HepG2 (cell line): ENCODE results near the gene PYGO2. TPM values are rescaled to one million over a fixed set of nuclear protein-coding genes. Genes with fewer than 3 reads are reported as not detected.

Experiments
- ATF4 ChIP-seq, 2 experiments: fragments of 450-650 bp in 1 of 2; sonication (generic) in 1 of 2; formaldehyde crosslinking; IDR thresholded peaks; 2 replicates each; pipeline versions ENCODE4 v1.5.0 to v1.8.0; 2020 to 2022; ENCODE audit warnings: mild to moderate bottlenecking in 1 of 2, missing genetic modification reagents in 1 of 2
- BCL3 ChIP-seq: sonication (generic); formaldehyde crosslinking; IDR thresholded peaks from 2 replicates; pipeline ENCODE4 v1.5.1; 2020; ENCODE audit warnings: mild to moderate bottlenecking, missing genetic modification reagents, moderate library complexity
- CHCHD3 ChIP-seq: sonication (generic); formaldehyde crosslinking; IDR thresholded peaks from 2 replicates; pipeline ENCODE4 v1.8.0; 2022; ENCODE audit warnings: mild to moderate bottlenecking, missing genetic modification reagents, moderate library complexity
- HNRNPL ChIP-seq: fragments of 200-400 bp; formaldehyde crosslinking; IDR thresholded peaks from 2 replicates; pipeline ENCODE4 v1.6.1; 2017; ENCODE audit warnings: mild to moderate bottlenecking, low read depth, low read length
- SALL1 ChIP-seq: sonication (generic); formaldehyde crosslinking; IDR thresholded peaks from 2 replicates; pipeline ENCODE4 v1.8.0; 2022; ENCODE audit warnings: mild to moderate bottlenecking, missing genetic modification reagents
- ZNF790 ChIP-seq: sonication (generic); formaldehyde crosslinking; IDR thresholded peaks from 2 replicates; pipeline ENCODE4 v1.8.0; 2022; ENCODE audit warnings: missing genetic modification reagents, mild to moderate bottlenecking, borderline replicate concordance
- polyA plus RNA-seq, 8 experiments: library from polyadenylated mRNA; depleted of rRNA in 3 of 8; stranded (reverse) in 7 of 8; unstranded in 1 of 8; fragments of >200 nt; fragmentation: Illumina TruSeq in 4 of 8; extraction: Trizol in 4 of 8; gene quantifications; 2 replicates each; pipeline versions ENCODE4 v1.2.1 to v1.2.3, GENCODE V29; 2011 to 2016; ENCODE audit warnings: low read depth in 4 of 8, missing spikeins in 1 of 8, mixed read lengths in 1 of 8; ENCODE audit not compliant: insufficient read depth in 1 of 8
- total RNA-seq, 5 experiments: library from RNA; depleted of rRNA; stranded (reverse); fragments of >200 nt; fragmentation: Illumina TruSeq; extraction: Trizol; gene quantifications; 2 replicates each; pipeline ENCODE4 v1.2.3, GENCODE V29; 2016; ENCODE audit warnings: low read depth in 1 of 5
- TF ChIP-seq, protein P1 (sequence below): IDR thresholded peaks from 2 replicates; pipeline ENCODE4 v1.6.1; 2016; ENCODE audit warnings: missing compliant biosample characterization, missing genetic modification reagents, borderline replicate concordance
- TF ChIP-seq, protein P2 (sequence below), 2 experiments: sonication (generic) in 1 of 2; formaldehyde crosslinking in 1 of 2; IDR thresholded peaks; 2 replicates each; pipeline versions ENCODE4 v1.6.1 to v1.9.0; 2014 to 2022; ENCODE audit warnings: antibody characterized with exemption in 1 of 2, borderline replicate concordance in 1 of 2, inconsistent platforms in 1 of 2, low read depth in 1 of 2, missing genetic modification reagents in 1 of 2
- TF ChIP-seq, protein P3 (sequence below): sonication (generic); formaldehyde crosslinking; IDR thresholded peaks from 2 replicates; pipeline ENCODE4 v1.4.0; 2020; ENCODE audit warnings: missing genetic modification reagents, mild to moderate bottlenecking, borderline replicate concordance

PYGO2 gene
- total and polyA plus RNA-seq, 2 of the 13 experiments (the other 11 are each of a cell fraction or from before 2014, with no cell fraction given) = 20.3 to 21.8 TPM

DNA sequence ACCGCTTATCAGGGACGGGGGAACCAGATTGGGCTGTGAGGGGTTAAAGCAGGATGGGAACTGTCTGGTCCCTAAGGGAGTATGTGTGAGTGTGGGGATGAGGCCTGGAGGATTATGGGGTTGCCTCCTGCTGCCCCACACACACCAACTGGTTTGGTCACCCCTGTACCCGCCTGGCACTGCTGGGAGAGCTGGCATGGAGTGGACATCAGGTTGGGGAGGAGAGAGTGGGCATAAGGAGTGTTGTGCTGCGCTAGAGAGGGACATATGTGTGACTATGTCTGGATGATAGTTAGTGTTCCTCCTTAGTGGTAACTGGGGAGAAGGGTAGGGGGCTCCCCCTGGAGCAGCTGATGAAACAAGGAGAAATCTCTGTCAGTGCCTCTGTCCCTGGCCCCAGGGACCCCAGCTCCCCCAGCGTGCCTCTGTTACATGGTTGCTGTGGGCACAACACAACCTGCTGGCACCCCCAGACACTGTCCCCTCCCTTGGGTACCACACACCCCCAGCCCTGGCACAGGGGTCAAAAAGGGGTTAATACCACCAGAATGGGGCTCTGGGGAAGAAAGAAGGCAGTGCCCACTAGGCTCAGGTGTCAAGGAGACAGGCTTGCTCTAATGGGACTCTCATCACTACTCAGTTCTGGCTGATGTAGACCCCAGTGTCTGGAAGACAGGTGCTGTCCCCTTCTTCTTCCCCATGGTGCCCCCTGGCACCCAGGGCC lies 42.9 kb upstream of the PYGO2 start (continued):
- TF ChIP-seq, protein P1, sequence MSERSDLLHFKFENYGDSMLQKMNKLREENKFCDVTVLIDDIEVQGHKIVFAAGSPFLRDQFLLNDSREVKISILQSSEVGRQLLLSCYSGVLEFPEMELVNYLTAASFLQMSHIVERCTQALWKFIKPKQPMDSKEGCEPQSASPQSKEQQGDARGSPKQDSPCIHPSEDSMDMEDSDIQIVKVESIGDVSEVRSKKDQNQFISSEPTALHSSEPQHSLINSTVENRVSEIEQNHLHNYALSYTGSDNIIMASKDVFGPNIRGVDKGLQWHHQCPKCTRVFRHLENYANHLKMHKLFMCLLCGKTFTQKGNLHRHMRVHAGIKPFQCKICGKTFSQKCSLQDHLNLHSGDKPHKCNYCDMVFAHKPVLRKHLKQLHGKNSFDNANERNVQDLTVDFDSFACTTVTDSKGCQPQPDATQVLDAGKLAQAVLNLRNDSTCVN (CRISPR knock-in tag) = no peak
- TF ChIP-seq SALL1 (CRISPR knock-in tag) (no peak), ZNF790 (CRISPR knock-in tag) (no peak), BCL3 (CRISPR knock-in tag) (0 out of 2 replicates have a peak, but pooled peaks have one; percentile 41), ATF4 (CRISPR knock-in tag; IDR thresholded peaks at IDR 0.05) (peak in 1 of 2 experiments; percentile 83; a peak in 2 of 4 replicates), HNRNPL (peak; percentile 82), CHCHD3 (no peak)
- TF ChIP-seq, protein P2, sequence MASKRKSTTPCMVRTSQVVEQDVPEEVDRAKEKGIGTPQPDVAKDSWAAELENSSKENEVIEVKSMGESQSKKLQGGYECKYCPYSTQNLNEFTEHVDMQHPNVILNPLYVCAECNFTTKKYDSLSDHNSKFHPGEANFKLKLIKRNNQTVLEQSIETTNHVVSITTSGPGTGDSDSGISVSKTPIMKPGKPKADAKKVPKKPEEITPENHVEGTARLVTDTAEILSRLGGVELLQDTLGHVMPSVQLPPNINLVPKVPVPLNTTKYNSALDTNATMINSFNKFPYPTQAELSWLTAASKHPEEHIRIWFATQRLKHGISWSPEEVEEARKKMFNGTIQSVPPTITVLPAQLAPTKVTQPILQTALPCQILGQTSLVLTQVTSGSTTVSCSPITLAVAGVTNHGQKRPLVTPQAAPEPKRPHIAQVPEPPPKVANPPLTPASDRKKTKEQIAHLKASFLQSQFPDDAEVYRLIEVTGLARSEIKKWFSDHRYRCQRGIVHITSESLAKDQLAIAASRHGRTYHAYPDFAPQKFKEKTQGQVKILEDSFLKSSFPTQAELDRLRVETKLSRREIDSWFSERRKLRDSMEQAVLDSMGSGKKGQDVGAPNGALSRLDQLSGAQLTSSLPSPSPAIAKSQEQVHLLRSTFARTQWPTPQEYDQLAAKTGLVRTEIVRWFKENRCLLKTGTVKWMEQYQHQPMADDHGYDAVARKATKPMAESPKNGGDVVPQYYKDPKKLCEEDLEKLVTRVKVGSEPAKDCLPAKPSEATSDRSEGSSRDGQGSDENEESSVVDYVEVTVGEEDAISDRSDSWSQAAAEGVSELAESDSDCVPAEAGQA (IDR thresholded peaks at IDR 0.05; ENCODE audit: low read depth) = no peak
- TF ChIP-seq, protein P2 (CRISPR knock-in tag; IDR thresholded peaks at IDR 0.05; ENCODE audit: borderline replicate concordance) = no peak
- TF ChIP-seq, protein P3, sequence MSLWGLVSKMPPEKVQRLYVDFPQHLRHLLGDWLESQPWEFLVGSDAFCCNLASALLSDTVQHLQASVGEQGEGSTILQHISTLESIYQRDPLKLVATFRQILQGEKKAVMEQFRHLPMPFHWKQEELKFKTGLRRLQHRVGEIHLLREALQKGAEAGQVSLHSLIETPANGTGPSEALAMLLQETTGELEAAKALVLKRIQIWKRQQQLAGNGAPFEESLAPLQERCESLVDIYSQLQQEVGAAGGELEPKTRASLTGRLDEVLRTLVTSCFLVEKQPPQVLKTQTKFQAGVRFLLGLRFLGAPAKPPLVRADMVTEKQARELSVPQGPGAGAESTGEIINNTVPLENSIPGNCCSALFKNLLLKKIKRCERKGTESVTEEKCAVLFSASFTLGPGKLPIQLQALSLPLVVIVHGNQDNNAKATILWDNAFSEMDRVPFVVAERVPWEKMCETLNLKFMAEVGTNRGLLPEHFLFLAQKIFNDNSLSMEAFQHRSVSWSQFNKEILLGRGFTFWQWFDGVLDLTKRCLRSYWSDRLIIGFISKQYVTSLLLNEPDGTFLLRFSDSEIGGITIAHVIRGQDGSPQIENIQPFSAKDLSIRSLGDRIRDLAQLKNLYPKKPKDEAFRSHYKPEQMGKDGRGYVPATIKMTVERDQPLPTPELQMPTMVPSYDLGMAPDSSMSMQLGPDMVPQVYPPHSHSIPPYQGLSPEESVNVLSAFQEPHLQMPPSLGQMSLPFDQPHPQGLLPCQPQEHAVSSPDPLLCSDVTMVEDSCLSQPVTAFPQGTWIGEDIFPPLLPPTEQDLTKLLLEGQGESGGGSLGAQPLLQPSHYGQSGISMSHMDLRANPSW (CRISPR knock-in tag) = no peak
- TF ChIP-seq, all 625 proteins: peak for 8
